Osteocyte (in vitro differentiated cells): Measurements from ENCODE around the gene PCDHGA7. TPM values are rescaled to one million over a fixed set of nuclear protein-coding genes. Genes with fewer than 3 reads are reported as not detected.
"Not testable (repeated sequence)": the region's sequence is repeated elsewhere in the genome, so short reads cannot be mapped to it uniquely, and the experiment has no call there.

ENCODE experiments used
- DNase-seq: peaks from one replicate; pipeline ENCODE4 v3.0.0; 2021; ENCODE audit warnings: mixed read lengths; ENCODE audit not compliant: unreplicated experiment; ENCODE audit errors: extremely low spot score
- H3K27ac Mint-ChIP-seq: one replicate; pipeline ENCODE4 v1.8.0; 2021; ENCODE audit warnings: mild to moderate bottlenecking, mixed read lengths; ENCODE audit not compliant: unreplicated experiment
- H3K27me3 Mint-ChIP-seq: one replicate; pipeline ENCODE4 v1.8.0; 2021; ENCODE audit warnings: mixed read lengths; ENCODE audit not compliant: unreplicated experiment
- H3K36me3 Mint-ChIP-seq: one replicate; pipeline ENCODE4 v1.8.0; 2021; ENCODE audit warnings: mixed read lengths; ENCODE audit not compliant: unreplicated experiment
- H3K4me1 Mint-ChIP-seq: one replicate; pipeline ENCODE4 v1.8.0; 2021; ENCODE audit warnings: mixed read lengths; ENCODE audit not compliant: unreplicated experiment
- H3K4me3 Mint-ChIP-seq: one replicate; pipeline ENCODE4 v1.8.0; 2021; ENCODE audit warnings: mild to moderate bottlenecking, moderate library complexity, mixed read lengths; ENCODE audit not compliant: unreplicated experiment
- H3K9me3 Mint-ChIP-seq: one replicate; pipeline ENCODE4 v1.8.0; 2021; ENCODE audit warnings: mixed read lengths; ENCODE audit not compliant: unreplicated experiment
- long read RNA-seq: library from polyadenylated mRNA; unstranded; transcript quantifications from one replicate; pipeline ENCODE4 v2.0.0, GENCODE V29; 2021
- total RNA-seq: library from RNA; stranded (reverse); gene quantifications from 2 replicates; pipeline ENCODE4 v1.2.1, GENCODE V29; 2021
- TF ChIP-seq, protein P1 (sequence below): fragments of 200-600 bp; sonication (generic); IDR thresholded peaks from 2 replicates; pipeline ENCODE4 v1.5.0; 2021; ENCODE audit warnings: antibody characterized with exemption, mild to moderate bottlenecking, moderate library complexity

The PCDHGA7 gene
- 0.11 TPM in 1 of 2 replicates, not detected in the other for total RNA-seq
- long read RNA-seq, result 0 reads

DNA sequence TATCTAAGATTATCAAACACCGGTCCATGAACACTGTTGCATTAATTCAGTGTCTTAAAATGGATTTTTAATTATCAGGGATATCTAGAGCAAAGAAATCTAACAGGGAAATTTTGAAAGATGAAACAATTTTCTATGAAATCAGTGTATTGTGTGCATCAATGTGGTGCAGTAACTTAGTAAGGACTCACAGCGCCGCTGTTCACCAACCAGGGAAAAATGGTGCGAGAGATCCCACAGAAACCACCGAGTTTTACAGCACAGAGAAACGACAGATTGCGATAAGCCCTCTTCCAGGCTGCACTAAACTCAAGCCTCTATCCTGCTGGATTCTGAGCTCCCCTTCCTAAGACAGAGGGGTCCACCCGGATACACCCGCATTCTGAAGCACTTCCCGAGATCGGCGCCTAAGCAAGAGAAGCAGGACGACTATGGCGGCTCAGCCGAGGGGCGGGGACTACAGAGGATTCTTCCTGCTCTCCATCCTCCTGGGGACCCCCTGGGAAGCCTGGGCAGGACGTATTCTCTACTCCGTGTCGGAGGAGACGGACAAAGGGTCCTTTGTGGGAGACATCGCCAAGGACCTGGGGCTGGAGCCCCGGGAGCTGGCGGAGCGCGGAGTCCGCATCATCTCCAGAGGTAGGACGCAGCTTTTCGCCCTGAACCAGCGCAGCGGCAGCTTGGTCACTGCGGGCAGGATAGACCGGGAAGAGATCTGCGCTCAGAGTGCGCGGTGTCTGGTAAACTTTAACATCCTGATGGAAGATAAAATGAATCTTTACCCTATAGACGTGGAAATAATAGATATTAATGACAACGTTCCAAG is at the start of gene PCDHGA7:
Gene PCDHGA7 (plus strand): TSS at position 274 of the 826 bp plus-strand sequence. CDS start 158 bp downstream, at position 432.
- no peaks in the 10 kb centered on the region for H3K4me1 Mint-ChIP-seq
- no peak within 1 kb of the TSS for H3K4me3 Mint-ChIP-seq
- no peak for DNase-seq
- no peaks in the 10 kb centered on the region for H3K36me3 Mint-ChIP-seq
- H3K9me3 Mint-ChIP-seq, result peaks cover 28% of the 10 kb centered on the region
- no peaks in the 10 kb centered on the region for H3K27me3 Mint-ChIP-seq
- TF ChIP-seq, protein P1, sequence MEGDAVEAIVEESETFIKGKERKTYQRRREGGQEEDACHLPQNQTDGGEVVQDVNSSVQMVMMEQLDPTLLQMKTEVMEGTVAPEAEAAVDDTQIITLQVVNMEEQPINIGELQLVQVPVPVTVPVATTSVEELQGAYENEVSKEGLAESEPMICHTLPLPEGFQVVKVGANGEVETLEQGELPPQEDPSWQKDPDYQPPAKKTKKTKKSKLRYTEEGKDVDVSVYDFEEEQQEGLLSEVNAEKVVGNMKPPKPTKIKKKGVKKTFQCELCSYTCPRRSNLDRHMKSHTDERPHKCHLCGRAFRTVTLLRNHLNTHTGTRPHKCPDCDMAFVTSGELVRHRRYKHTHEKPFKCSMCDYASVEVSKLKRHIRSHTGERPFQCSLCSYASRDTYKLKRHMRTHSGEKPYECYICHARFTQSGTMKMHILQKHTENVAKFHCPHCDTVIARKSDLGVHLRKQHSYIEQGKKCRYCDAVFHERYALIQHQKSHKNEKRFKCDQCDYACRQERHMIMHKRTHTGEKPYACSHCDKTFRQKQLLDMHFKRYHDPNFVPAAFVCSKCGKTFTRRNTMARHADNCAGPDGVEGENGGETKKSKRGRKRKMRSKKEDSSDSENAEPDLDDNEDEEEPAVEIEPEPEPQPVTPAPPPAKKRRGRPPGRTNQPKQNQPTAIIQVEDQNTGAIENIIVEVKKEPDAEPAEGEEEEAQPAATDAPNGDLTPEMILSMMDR, result no peak
- H3K27ac Mint-ChIP-seq, result no peak within 1 kb of the TSS

DNA sequence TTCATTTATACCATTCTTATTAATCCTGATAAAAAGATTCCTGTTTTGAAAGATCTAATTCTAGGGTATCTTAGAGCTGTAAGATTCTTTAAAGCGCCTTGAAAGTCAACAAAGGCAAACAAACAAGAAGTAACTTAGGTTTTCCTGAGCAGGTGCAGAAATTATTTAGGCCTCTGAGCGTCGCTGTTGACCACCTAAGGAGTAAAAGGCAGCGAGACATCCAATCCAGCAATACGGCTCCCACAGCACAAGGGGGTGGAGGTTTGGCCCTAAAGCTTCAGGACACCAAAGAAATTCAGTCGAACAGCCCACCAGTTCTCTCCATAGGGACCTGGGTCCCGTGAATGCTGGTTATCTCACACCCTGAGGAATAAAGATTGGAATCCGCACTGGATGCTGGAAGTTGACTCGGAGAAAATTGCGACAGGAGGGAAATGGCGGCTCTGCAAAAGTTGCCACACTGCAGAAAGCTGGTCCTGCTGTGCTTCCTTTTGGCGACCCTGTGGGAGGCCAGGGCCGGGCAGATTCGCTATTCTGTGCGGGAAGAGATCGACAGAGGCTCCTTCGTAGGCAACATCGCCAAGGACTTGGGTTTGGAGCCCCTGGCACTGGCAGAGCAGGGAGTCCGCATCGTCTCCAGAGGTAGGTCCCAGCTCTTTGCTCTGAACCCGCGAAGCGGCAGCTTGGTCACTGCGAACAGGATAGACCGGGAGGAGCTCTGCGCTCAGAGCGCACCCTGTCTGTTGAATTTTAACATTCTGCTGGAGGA is 43.8 kb upstream of the PCDHGA7 start, which contains the start of gene PCDHGA2:
Gene PCDHGA2 (plus strand): TSS at position 223 of the 769 bp plus-strand sequence.
- no peaks in the 10 kb centered on the region for H3K36me3 Mint-ChIP-seq
- TF ChIP-seq, protein P1, result no peak
- peaks cover 51% of the 10 kb centered on the region for H3K9me3 Mint-ChIP-seq
- H3K4me1 Mint-ChIP-seq, result no peaks in the 10 kb centered on the region
- no peak within 1 kb of the TSS for H3K4me3 Mint-ChIP-seq
- DNase-seq, result no peak
- H3K27ac Mint-ChIP-seq, result no peak within 1 kb of the TSS
- peaks cover 2% of the 10 kb centered on the region for H3K27me3 Mint-ChIP-seq

DNA sequence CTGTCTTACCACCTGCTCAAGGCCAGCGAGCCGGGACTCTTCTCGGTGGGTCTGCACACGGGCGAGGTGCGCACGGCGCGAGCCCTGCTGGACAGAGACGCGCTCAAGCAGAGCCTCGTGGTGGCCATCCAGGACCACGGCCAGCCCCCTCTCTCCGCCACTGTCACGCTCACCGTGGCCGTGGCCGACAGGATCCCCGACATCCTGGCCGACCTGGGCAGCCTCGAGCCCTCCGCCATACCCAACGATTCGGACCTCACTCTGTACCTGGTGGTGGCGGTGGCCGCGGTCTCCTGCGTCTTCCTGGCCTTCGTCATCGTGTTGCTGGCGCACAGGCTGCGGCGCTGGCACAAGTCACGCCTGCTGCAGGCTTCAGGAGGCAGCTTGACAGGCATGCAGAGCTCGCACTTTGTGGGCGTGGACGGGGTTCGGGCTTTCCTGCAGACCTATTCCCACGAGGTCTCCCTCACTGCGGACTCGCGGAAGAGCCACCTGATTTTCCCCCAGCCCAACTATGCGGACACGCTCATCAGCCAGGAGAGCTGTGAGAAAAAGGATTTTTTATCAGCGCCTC is 41.7 kb upstream of the PCDHGA7 start:
- H3K4me1 Mint-ChIP-seq, DNase-seq, H3K27ac Mint-ChIP-seq, H3K27me3 Mint-ChIP-seq, H3K4me3 Mint-ChIP-seq, H3K36me3 Mint-ChIP-seq: not testable (repeated sequence)
- H3K9me3 Mint-ChIP-seq, result peaks cover 44% of the 10 kb centered on the region

DNA sequence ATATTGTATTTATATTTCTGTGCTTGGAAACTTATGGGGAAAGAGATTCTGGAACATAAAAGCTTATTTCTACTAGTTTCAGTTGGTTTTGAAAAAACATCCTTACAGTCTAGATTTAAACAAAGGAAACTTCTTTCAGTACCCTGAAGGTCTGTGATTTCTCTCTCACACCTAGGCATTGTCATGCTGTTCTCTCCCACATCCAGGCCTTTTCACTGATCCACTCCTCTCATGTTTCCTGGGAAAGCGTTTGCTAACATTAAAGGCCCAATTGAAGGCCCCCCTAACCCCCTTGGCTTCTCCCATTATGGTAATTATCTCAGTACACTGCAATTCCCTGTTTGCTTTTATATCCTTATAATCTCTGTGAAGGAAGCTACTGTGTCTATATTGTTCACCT is 39.8 kb upstream of the PCDHGA7 start:
- no peak for DNase-seq
- Mint-ChIP-seq H3K9me3 (peaks cover 38% of the 10 kb centered on the region), H3K4me1 (no peaks in the 10 kb centered on the region), H3K27me3 (no peaks in the 10 kb centered on the region), H3K4me3 (no peak overlapping the region), H3K36me3 (no peaks in the 10 kb centered on the region), H3K27ac (no peak overlapping the region)
- TF ChIP-seq, protein P1, result no peak

DNA sequence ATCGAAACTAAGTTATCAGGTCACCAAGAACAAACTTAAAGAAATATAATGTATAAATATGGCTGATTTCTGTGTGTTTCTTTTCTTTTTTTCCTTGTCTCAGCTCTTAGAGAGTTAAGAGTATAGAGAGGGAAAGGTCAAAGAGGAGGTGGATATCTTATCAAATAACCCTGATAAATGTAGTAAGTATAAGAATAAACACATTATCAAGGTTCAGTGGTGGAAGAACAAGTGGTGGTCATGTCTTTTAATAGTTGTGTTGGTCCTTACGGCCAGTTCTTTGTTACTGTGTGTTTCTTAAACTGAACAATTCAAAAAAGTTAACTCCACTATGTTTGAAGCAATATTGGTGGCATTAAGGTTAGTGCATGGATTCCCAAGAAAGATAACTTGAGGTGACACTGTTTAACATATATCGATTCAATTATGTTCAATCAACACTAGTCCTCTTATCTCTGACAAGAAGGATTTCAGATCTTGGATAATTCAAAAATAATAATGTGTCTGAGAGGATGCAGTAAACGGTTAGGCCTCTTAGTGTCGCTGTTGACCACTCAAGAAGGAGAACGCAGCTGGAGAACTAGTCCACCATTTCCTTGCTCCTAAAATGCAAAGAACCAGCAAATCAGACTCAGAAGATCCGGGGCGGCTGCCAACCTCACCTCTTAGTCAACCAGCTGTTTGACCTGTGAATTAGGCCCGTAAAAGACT is 39.1 kb upstream of the PCDHGA7 start, which contains the start of gene PCDHGA3:
Gene PCDHGA3 (plus strand): TSS at position 588 of the 711 bp plus-strand sequence. CDS start 205 bp downstream, outside the sequence.
- TF ChIP-seq, protein P1, result no peak

More for the DNA sequence above, 39.1 kb upstream of the PCDHGA7 start, which contains the start of gene PCDHGA3:
- Mint-ChIP-seq H3K27ac (no peak within 1 kb of the TSS), H3K27me3 (no peaks in the 10 kb centered on the region), H3K36me3 (no peaks in the 10 kb centered on the region), H3K4me3 (no peak within 1 kb of the TSS), H3K4me1 (no peaks in the 10 kb centered on the region), H3K9me3 (peaks cover 31% of the 10 kb centered on the region)
- no peak for DNase-seq
